Tibial nerve (tissue), 4 donors: ENCODE data around the gene PRRX1. TPM values are rescaled to one million over a fixed set of nuclear protein-coding genes. Genes with fewer than 3 reads are reported as not detected.

Source experiments
- DNase-seq, 2 donors: peaks; one replicate each; pipeline ENCODE4 v3.0.0-alpha.2; 2019; ENCODE audit warnings: low spot score in 2 of 2
- H3K27ac ChIP-seq, 4 donors: fragments of 200-600 bp; sonication (generic) in 3 of 4; one replicate each; pipeline ENCODE4 v1.5.1; 2017 to 2019; ENCODE audit warnings: mild to moderate bottlenecking in 1 of 4
- H3K27me3 ChIP-seq, 2 donors: fragments of 200-600 bp; sonication (generic) in 1 of 2; one replicate each; pipeline versions ENCODE4 v1.5.1 to v1.6.0; 2017 to 2019
- H3K36me3 ChIP-seq, 3 donors: fragments of 200-600 bp; sonication (generic); one replicate each; pipeline ENCODE4 v1.5.1; 2018 to 2019
- H3K4me1 ChIP-seq, 4 donors: fragments of 200-600 bp; sonication (generic) in 3 of 4; one replicate each; pipeline ENCODE4 v1.5.1; 2017 to 2019
- H3K4me3 ChIP-seq, 4 donors: fragments of 200-600 bp; sonication (generic) in 3 of 4; one replicate each; pipeline ENCODE4 v1.5.1; 2017 to 2019; ENCODE audit warnings: mild to moderate bottlenecking in 1 of 4, moderate library complexity in 1 of 4
- H3K9me3 ChIP-seq, 4 donors: fragments of 200-600 bp; sonication (generic) in 3 of 4; one replicate each; pipeline ENCODE4 v1.5.1; 2017 to 2019
- CTCF ChIP-seq, 5 experiments: fragments of 200-600 bp in 3 of 5; fragments of 450-650 bp in 2 of 5; sonication (generic) in 3 of 5; IDR thresholded peaks; one replicate each; pipeline ENCODE4 v1.5.1; 2016 to 2019; ENCODE audit warnings: antibody characterized with exemption in 5 of 5, mild to moderate bottlenecking in 3 of 5, moderate library complexity in 2 of 5
- EP300 ChIP-seq, 2 donors: sonication (generic); formaldehyde crosslinking; IDR thresholded peaks; one replicate each; pipeline ENCODE4 v1.6.1; 2017; ENCODE audit warnings: antibody characterized with exemption in 2 of 2, mild to moderate bottlenecking in 1 of 2
- POLR2A ChIP-seq, 2 donors: fragments of 450-650 bp; IDR thresholded peaks; one replicate each; pipeline ENCODE4 v1.6.1; 2017; ENCODE audit warnings: antibody characterized with exemption in 2 of 2, mild to moderate bottlenecking in 2 of 2, moderate library complexity in 2 of 2
- WGBS, 2 donors: methylation state at CpG; one replicate each; pipeline ENCODE4 v1.1.5; 2018; 5-methylcytosine and 5-hydroxymethylcytosine counted together
- total RNA-seq, 4 donors: library from RNA; depleted of rRNA; stranded (reverse); fragments of >200 nt; gene quantifications; one replicate each; pipeline ENCODE4 v1.1.0, GENCODE V29; 2016

PRRX1 gene
- total RNA-seq, 4 donors from 2014 or later, result 55.5 to 97.5 (median 66.2) TPM

- no peak for TF ChIP-seq POLR2A (IDR thresholded peaks at IDR 0.05)
- no peak for TF ChIP-seq EP300 (IDR thresholded peaks at IDR 0.05)
- no peak for TF ChIP-seq CTCF (IDR thresholded peaks at IDR 0.05)
- no peaks in the 10 kb centered on the region for H3K27me3 ChIP-seq
- H3K36me3 ChIP-seq, result no peaks in the 10 kb centered on the region
- 68 to 70% methylated on average over 6 of the region's 6 CpGs for WGBS, 2 donors
- no peaks in the 10 kb centered on the region for H3K9me3 ChIP-seq
- H3K27ac ChIP-seq, result peak overlapping the region in 2 of 4 donors; percentile 54 to 79
- no peak overlapping the region for H3K4me3 ChIP-seq
- peaks cover 0 to 74% (median 21%) of the 10 kb centered on the region in 4 donors for H3K4me1 ChIP-seq
- no peak for DNase-seq
These were observed 32.1 kb downstream of the PRRX1 start for GRCh38 chr1:170695955-170696590.

GRCh38 chr1:170696591-170697290, 32.8 kb downstream of the PRRX1 start:
- no peak for DNase-seq
- Histone ChIP-seq H3K4me3 (no peak overlapping the region), H3K9me3 (no peaks in the 10 kb centered on the region), H3K4me1 (peaks cover 0 to 71% (median 21%) of the 10 kb centered on the region in 4 donors), H3K27ac (peak overlapping the region in 2 of 4 donors; percentile 54 to 79), H3K36me3 (no peaks in the 10 kb centered on the region), H3K27me3 (no peaks in the 10 kb centered on the region)
- no peak for TF ChIP-seq EP300 (IDR thresholded peaks at IDR 0.05)
- WGBS, 2 donors, result 40 to 52% methylated on average over 6 of the region's 6 CpGs

- Histone ChIP-seq H3K4me1 (peaks cover 0 to 71% (median 21%) of the 10 kb centered on the region in 4 donors), H3K36me3 (no peaks in the 10 kb centered on the region), H3K27ac (peak overlapping the region in 2 of 4 donors; percentile 54 to 79), H3K9me3 (no peaks in the 10 kb centered on the region), H3K4me3 (no peak overlapping the region), H3K27me3 (no peaks in the 10 kb centered on the region)
- no peak for TF ChIP-seq POLR2A (IDR thresholded peaks at IDR 0.05)
- TF ChIP-seq EP300 (IDR thresholded peaks at IDR 0.05), result no peak
- TF ChIP-seq CTCF (IDR thresholded peaks at IDR 0.05), result no peak
- DNase-seq, result no peak
These were observed 33.4 kb downstream of the PRRX1 start for GRCh38 chr1:170697316-170697715.

GRCh38 chr1:170698301-170699275, 34.7 kb downstream of the PRRX1 start:
- no peaks in the 10 kb centered on the region for H3K27me3 ChIP-seq
- DNase-seq, result no peak
- TF ChIP-seq EP300 (IDR thresholded peaks at IDR 0.05) (no peak), CTCF (IDR thresholded peaks at IDR 0.05) (no peak), POLR2A (IDR thresholded peaks at IDR 0.05) (no peak)
- H3K27ac ChIP-seq, result peak overlapping the region in 3 of 4 donors; percentile 47 to 88 (median 68)
- peaks cover 0 to 61% (median 17%) of the 10 kb centered on the region in 4 donors for H3K4me1 ChIP-seq
- no peaks in the 10 kb centered on the region for H3K36me3 ChIP-seq
- H3K4me3 ChIP-seq, result peak overlapping the region in 1 of 4 donors; percentile 2
- 18 to 24% methylated on average over 11 of the region's 11 CpGs for WGBS, 2 donors
- H3K9me3 ChIP-seq, result no peaks in the 10 kb centered on the region

- 75 to 77% methylated on average over 8 of the region's 8 CpGs for WGBS, 2 donors
- TF ChIP-seq CTCF (IDR thresholded peaks at IDR 0.05), result no peak
- no peak for TF ChIP-seq POLR2A (IDR thresholded peaks at IDR 0.05)
- TF ChIP-seq EP300 (IDR thresholded peaks at IDR 0.05), result no peak
- Histone ChIP-seq H3K27ac (peak overlapping the region in 2 of 4 donors; percentile 68 to 88), H3K4me3 (no peak overlapping the region), H3K4me1 (peaks cover 0 to 52% (median 17%) of the 10 kb centered on the region in 4 donors), H3K27me3 (no peaks in the 10 kb centered on the region), H3K9me3 (no peaks in the 10 kb centered on the region), H3K36me3 (no peaks in the 10 kb centered on the region)
- DNase-seq, result no peak
These were observed 35.8 kb downstream of the PRRX1 start for GRCh38 chr1:170699696-170700095.
